NB4 (cell line): Measurements from ENCODE around the gene KCNQ1.

Experiments
- DNase-seq: peaks from one replicate; pipeline ENCODE4 v3.0.0; 2010; ENCODE audit warnings: low read depth
- H3K4me3 ChIP-seq: one replicate; pipeline ENCODE4 v1.5.1; 2011; ENCODE audit warnings: mild to moderate bottlenecking, low read depth, low read length, moderate library complexity
- MYC ChIP-seq: IDR thresholded peaks from 2 replicates; pipeline ENCODE4 v1.6.1; 2011; ENCODE audit warnings: low read depth, low read length
- POLR2A ChIP-seq: IDR thresholded peaks from 2 replicates; pipeline ENCODE4 v1.6.1; 2011; ENCODE audit warnings: mild to moderate bottlenecking; ENCODE audit not compliant: insufficient read length; ENCODE audit errors: extremely low read depth
- TF ChIP-seq, protein P1 (sequence below): IDR thresholded peaks from 2 replicates; pipeline ENCODE4 v1.6.1; 2011; ENCODE audit warnings: low read depth, low read length
- TF ChIP-seq, protein P2 (sequence below): IDR thresholded peaks from one replicate; pipeline ENCODE4 v1.5.1; 2012; ENCODE audit warnings: low read depth, low read length

The KCNQ1 gene

DNA sequence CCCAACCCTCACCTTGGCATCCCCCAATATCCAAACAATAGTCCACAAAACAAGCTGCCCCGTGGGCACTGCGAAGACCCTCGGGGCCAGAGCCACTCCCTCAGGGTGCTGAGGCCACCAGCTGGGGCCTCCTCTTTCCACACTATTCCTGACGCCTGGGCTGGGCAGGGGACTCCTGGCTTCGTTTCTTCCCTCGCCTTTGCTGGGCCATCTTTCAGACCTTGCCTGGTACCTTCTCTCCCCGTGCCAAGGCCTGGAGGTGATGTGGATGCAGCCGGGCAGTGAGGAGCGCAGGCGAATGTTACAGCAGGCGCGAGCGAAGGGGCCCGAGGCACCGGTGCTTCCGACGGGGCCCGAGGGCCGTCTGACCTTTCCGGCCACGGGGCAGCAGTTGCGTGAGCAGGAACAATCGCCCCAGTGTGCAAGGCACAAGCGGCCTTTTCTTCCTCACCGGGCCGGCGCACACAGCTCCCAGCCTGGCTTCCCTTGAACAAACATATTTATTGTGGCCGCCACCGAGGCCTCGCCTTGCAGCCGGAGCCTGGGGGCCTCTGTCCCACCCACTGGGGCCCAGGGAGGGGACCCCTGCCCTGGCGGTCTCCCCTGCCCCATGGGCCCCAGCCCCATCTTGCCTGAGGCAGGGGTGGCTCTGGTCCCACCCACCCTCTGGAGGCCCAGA, 287.6 kb downstream of the KCNQ1 start:
- no peak overlapping the region for H3K4me3 ChIP-seq
- DNase-seq = no peak
- no peak for TF ChIP-seq MYC
- TF ChIP-seq POLR2A = no peak
- TF ChIP-seq, protein P1, sequence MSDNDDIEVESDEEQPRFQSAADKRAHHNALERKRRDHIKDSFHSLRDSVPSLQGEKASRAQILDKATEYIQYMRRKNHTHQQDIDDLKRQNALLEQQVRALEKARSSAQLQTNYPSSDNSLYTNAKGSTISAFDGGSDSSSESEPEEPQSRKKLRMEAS = no peak
- TF ChIP-seq, protein P2, sequence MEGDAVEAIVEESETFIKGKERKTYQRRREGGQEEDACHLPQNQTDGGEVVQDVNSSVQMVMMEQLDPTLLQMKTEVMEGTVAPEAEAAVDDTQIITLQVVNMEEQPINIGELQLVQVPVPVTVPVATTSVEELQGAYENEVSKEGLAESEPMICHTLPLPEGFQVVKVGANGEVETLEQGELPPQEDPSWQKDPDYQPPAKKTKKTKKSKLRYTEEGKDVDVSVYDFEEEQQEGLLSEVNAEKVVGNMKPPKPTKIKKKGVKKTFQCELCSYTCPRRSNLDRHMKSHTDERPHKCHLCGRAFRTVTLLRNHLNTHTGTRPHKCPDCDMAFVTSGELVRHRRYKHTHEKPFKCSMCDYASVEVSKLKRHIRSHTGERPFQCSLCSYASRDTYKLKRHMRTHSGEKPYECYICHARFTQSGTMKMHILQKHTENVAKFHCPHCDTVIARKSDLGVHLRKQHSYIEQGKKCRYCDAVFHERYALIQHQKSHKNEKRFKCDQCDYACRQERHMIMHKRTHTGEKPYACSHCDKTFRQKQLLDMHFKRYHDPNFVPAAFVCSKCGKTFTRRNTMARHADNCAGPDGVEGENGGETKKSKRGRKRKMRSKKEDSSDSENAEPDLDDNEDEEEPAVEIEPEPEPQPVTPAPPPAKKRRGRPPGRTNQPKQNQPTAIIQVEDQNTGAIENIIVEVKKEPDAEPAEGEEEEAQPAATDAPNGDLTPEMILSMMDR = no peak

DNA sequence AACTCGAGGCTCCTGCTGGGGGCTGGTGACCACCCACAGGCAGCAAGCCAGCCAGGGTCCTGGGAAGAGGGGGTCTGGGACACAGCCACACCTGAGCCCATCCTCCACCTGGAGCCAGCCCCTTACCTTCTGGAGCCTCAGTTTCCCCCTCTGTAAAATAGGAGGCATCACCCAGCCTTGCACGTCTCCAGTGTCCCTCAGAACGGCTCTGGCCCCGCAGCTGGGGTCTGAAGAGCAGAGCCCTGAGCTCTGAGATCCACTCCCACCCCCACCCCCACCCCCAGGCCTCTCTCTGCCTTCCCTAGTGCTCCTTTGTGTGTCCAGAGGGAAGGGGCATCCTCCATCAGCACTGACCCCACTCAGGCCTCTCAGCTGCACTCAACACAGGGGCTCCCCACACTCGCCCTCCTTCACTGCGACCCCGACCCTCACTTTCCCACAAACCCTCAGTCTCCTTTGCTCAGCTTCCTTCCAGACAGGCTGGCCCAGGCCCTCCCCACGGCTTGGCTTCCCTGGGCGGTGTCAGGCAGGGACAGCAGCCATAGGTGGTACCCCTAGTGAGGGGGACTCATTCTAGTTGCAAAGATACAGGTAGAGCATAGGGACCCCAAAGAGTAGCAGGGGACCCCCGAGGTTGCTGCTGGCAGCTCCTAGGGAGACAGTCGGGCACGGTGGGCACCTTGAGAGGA, 288.3 kb downstream of the KCNQ1 start:
- H3K4me3 ChIP-seq = no peak overlapping the region
- TF ChIP-seq POLR2A (no peak), MYC (no peak)
- TF ChIP-seq, protein P1 = no peak
- TF ChIP-seq, protein P2 = no peak
- DNase-seq = no peak

GRCh38 chr11:2734181-2735052, 289.6 kb downstream of the KCNQ1 start:
- TF ChIP-seq MYC = no peak
- TF ChIP-seq, protein P1 = no peak
- no peak for TF ChIP-seq POLR2A
- TF ChIP-seq, protein P2 = no peak
- no peak overlapping the region for H3K4me3 ChIP-seq
- DNase-seq = no peak

GRCh38 chr11:2735053-2735589, 290.3 kb downstream of the KCNQ1 start:
- TF ChIP-seq MYC = no peak
- TF ChIP-seq, protein P1 = no peak
- TF ChIP-seq, protein P2 = no peak
- TF ChIP-seq POLR2A = no peak

GRCh38 chr11:2736577-2737225, 291.9 kb downstream of the KCNQ1 start:
- TF ChIP-seq POLR2A (no peak), MYC (no peak)
- TF ChIP-seq, protein P1 = no peak
- TF ChIP-seq, protein P2 = no peak
- H3K4me3 ChIP-seq = no peak overlapping the region
- no peak for DNase-seq

More at GRCh38 chr11:2735053-2735589, 290.3 kb downstream of the KCNQ1 start:
- no peak for DNase-seq
- no peak overlapping the region for H3K4me3 ChIP-seq
